Stimulated activated CD8-positive, alpha-beta memory T cell treated with anti-CD3 and anti-CD28 coated beads, Interleukin-7, amount 100 ng/mL, for 24 hours (primary cell): ENCODE results near the gene GINS3.
"Not testable (repeated sequence)": the region's sequence is repeated elsewhere in the genome, so short reads cannot be mapped to it uniquely, and the experiment has no call there.

Experiments used
- DNase-seq: peaks from one replicate; pipeline ENCODE4 v3.0.0-alpha.2; 2020; ENCODE audit warnings: low read depth

GINS3 gene

GRCh38 chr16:58393138-58393504 lies 850 bp downstream of the GINS3 start:
- no peak for DNase-seq

- not testable (repeated sequence) for DNase-seq
Measured at GRCh38 chr16:58396897-58397296, 4.6 kb downstream of the GINS3 start.

GRCh38 chr16:58399718-58400633 lies 7.7 kb downstream of the GINS3 start:
- no peak for DNase-seq

- not testable (repeated sequence) for DNase-seq
Measured at GRCh38 chr16:58401305-58401704, 9.0 kb downstream of the GINS3 start.

- DNase-seq, result no peak
Measured at GRCh38 chr16:58402796-58403195, 10.5 kb downstream of the GINS3 start.

GRCh38 chr16:58409316-58409973 lies 17.2 kb downstream of the GINS3 start:
- no peak for DNase-seq

- no peak for DNase-seq
Measured at GRCh38 chr16:58411336-58411735, 19.1 kb downstream of the GINS3 start.

- DNase-seq, result no peak
Measured at GRCh38 chr16:58411736-58412614, 19.7 kb downstream of the GINS3 start.

- not testable (repeated sequence) for DNase-seq
Measured at GRCh38 chr16:58412615-58412970, 20.3 kb downstream of the GINS3 start.

GRCh38 chr16:58413359-58413758 lies 21.1 kb downstream of the GINS3 start:
- DNase-seq, result no peak

- DNase-seq, result no peak
Measured at GRCh38 chr16:58415003-58415402, 22.7 kb downstream of the GINS3 start.

- DNase-seq, result not testable (repeated sequence)
Measured at GRCh38 chr16:58415961-58416360, 23.7 kb downstream of the GINS3 start.

GRCh38 chr16:58417035-58417434 lies 24.8 kb downstream of the GINS3 start:
- DNase-seq, result no peak

GRCh38 chr16:58417600-58417999 lies 25.3 kb downstream of the GINS3 start:
- DNase-seq, result no peak

- no peak for DNase-seq
Measured at GRCh38 chr16:58418026-58418425, 25.8 kb downstream of the GINS3 start.

- no peak for DNase-seq
Measured at GRCh38 chr16:58418601-58419000, 26.3 kb downstream of the GINS3 start.

GRCh38 chr16:58419241-58419990 lies 27.1 kb downstream of the GINS3 start:
- no peak for DNase-seq

GRCh38 chr16:58421059-58421458 lies 28.8 kb downstream of the GINS3 start:
- no peak for DNase-seq

GRCh38 chr16:58421529-58421928 lies 29.3 kb downstream of the GINS3 start:
- no peak for DNase-seq

- no peak for DNase-seq
Measured at GRCh38 chr16:58422809-58423208, 30.5 kb downstream of the GINS3 start.

- no peak for DNase-seq
Measured at GRCh38 chr16:58425245-58425644, 33.0 kb downstream of the GINS3 start.
